Activated T-helper 17 cell treated with anti-CD3 and anti-CD28 coated beads, Interleukin-2, amount 50 U/mL, for 72 hours (primary cell): ENCODE measurements around the gene SORCS2. TPM values are rescaled to one million over a fixed set of nuclear protein-coding genes. Genes with fewer than 3 reads are reported as not detected.

Experiments used
- ATAC-seq: fragments of 150-1000 bp; cut with Tn5 transposase; replicated peaks from 2 replicates; pipeline ENCODE4 v1.10.0; 2021; ENCODE audit warnings: mild to moderate bottlenecking, moderate library complexity
- H3K27ac Mint-ChIP-seq: one replicate; pipeline ENCODE4 v1.8.0; 2022; ENCODE audit warnings: mixed read lengths
- H3K27me3 Mint-ChIP-seq: one replicate; pipeline ENCODE4 v1.8.0; 2022; ENCODE audit warnings: mixed read lengths
- H3K36me3 Mint-ChIP-seq: one replicate; pipeline ENCODE4 v1.8.0; 2022; ENCODE audit warnings: low read depth, mild to moderate bottlenecking, mixed read lengths
- H3K4me1 Mint-ChIP-seq: one replicate; pipeline ENCODE4 v1.8.0; 2022; ENCODE audit warnings: mixed read lengths
- H3K4me3 Mint-ChIP-seq: one replicate; pipeline ENCODE4 v1.8.0; 2022; ENCODE audit warnings: mild to moderate bottlenecking, mixed read lengths
- H3K9me3 Mint-ChIP-seq: one replicate; pipeline ENCODE4 v1.8.0; 2022; ENCODE audit warnings: mixed read lengths
- total RNA-seq, 2 donors: library from RNA; stranded (reverse); gene quantifications; one replicate each; pipeline ENCODE4 v1.2.3, GENCODE V29; 2022

The SORCS2 gene
- total RNA-seq, 2 donors from 2014 or later: 0.04 to 0.26 TPM

- Mint-ChIP-seq H3K36me3 (no peaks in the 10 kb centered on the region), H3K27ac (no peak overlapping the region), H3K27me3 (peaks cover 12% of the 10 kb centered on the region), H3K4me1 (no peaks in the 10 kb centered on the region), H3K9me3 (peaks cover 15% of the 10 kb centered on the region), H3K4me3 (no peak overlapping the region)
- no peak for ATAC-seq
These were observed 150.1 kb downstream of the SORCS2 start for GRCh38 chr4:7342223-7343080.

GRCh38 chr4:7343081-7343655, 150.8 kb downstream of the SORCS2 start:
- peaks cover 15% of the 10 kb centered on the region for H3K9me3 Mint-ChIP-seq
- no peak overlapping the region for H3K4me3 Mint-ChIP-seq
- H3K27ac Mint-ChIP-seq: no peak overlapping the region
- no peaks in the 10 kb centered on the region for H3K4me1 Mint-ChIP-seq
- ATAC-seq: no peak
- no peaks in the 10 kb centered on the region for H3K36me3 Mint-ChIP-seq
- H3K27me3 Mint-ChIP-seq: peaks cover 12% of the 10 kb centered on the region

DNA sequence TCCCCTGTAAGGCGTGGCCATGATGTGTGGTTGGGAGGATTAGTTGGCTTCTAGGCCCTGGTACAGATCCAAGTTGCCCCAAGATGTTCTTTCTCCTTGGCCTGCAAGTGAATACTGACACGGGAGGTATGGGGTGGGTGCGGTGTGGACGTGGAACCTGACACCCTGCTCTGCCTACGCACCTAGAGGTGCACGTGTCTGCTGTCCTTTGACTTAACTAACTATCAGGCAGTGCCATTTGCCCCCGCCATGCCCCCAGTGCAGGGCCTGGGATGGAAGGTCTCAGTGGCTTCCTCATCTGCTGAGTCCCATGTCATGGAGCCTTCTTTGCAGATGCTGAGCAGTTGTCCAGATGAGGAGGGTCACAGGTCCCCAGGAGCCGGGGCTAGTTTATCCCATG, 151.6 kb downstream of the SORCS2 start:
- Mint-ChIP-seq H3K9me3 (peaks cover 15% of the 10 kb centered on the region), H3K4me1 (no peaks in the 10 kb centered on the region), H3K27me3 (peaks cover 10% of the 10 kb centered on the region), H3K36me3 (no peaks in the 10 kb centered on the region), H3K4me3 (no peak overlapping the region), H3K27ac (no peak overlapping the region)
- ATAC-seq: no peak

- no peak for ATAC-seq
- no peaks in the 10 kb centered on the region for H3K36me3 Mint-ChIP-seq
- H3K9me3 Mint-ChIP-seq: peaks cover 15% of the 10 kb centered on the region
- no peak overlapping the region for H3K27ac Mint-ChIP-seq
- no peak overlapping the region for H3K4me3 Mint-ChIP-seq
- H3K27me3 Mint-ChIP-seq: peaks cover 10% of the 10 kb centered on the region
- no peaks in the 10 kb centered on the region for H3K4me1 Mint-ChIP-seq
These were observed 152.4 kb downstream of the SORCS2 start for GRCh38 chr4:7344636-7345155.

DNA sequence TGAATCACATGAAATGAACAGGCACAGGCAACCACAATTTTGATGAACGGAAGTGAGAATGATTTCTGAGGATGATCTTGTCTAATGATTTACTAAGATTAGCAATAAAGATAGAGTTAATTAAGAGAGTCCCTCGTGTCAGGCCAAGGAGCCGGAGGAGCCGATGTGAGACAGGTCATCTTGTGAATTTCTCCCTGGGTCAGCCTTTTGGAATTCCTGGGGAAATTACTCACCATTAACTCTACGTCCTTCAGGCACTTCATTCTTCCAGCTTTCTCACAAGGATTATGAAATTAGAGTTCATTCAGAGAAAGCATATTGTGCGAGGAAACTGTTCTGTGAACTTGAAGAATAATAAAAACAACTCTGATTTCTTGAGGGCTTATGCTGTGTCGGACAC, 155.6 kb downstream of the SORCS2 start:
- no peaks in the 10 kb centered on the region for H3K36me3 Mint-ChIP-seq
- H3K4me3 Mint-ChIP-seq: no peak overlapping the region
- H3K27ac Mint-ChIP-seq: no peak overlapping the region
- no peaks in the 10 kb centered on the region for H3K4me1 Mint-ChIP-seq
- peaks cover 10% of the 10 kb centered on the region for H3K9me3 Mint-ChIP-seq
- no peak for ATAC-seq
- peaks cover 24% of the 10 kb centered on the region for H3K27me3 Mint-ChIP-seq

DNA sequence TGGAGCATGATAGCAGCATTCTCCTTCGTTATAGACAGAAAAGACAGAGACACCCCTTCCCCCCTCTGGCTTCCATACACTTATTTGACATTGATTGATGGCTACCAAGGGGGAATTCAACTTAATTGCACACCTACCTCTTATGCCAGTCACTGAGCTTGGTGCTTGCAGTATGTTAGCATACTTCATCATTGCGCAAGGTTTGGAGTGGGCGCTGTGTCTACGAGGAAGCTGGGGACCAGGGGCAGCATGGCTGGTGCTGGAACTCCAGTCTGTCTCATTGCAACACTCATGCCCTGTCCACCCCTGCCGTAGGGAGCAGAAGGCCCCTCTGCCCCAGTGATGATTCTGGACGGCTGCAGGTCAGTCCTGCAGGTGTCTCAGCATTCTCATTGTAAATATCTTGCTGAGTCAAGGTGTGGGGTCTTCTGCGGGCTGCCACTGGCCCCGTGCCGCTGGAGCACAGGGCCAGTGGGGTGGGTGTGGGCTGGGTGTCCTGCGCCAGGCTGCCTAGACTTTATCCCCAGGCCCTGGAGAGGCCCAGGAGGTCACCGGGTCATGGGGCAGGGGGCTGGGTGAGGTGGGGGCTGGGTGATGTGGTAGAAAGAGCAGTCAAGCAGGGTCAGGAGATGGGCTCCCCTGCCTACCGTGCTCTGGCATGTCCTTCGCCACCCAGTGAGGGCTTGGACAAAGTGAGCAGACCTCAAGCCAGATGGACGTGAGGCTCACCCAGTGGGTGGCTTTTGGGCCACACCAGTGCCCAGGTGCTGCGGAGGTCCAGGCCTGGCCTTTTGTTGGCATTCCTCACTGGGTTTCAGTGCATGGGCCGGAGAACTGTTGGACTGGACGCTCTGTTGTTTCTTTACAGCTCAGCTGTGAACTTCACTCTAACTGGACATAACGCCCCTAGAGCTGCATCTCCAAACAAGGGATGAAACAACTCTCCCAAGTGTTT, 156.9 kb downstream of the SORCS2 start:
- no peak for ATAC-seq
- peaks cover 24% of the 10 kb centered on the region for H3K27me3 Mint-ChIP-seq
- H3K4me3 Mint-ChIP-seq: no peak overlapping the region
- no peak overlapping the region for H3K27ac Mint-ChIP-seq
- no peaks in the 10 kb centered on the region for H3K4me1 Mint-ChIP-seq
- H3K9me3 Mint-ChIP-seq: peaks cover 10% of the 10 kb centered on the region
- no peaks in the 10 kb centered on the region for H3K36me3 Mint-ChIP-seq

DNA sequence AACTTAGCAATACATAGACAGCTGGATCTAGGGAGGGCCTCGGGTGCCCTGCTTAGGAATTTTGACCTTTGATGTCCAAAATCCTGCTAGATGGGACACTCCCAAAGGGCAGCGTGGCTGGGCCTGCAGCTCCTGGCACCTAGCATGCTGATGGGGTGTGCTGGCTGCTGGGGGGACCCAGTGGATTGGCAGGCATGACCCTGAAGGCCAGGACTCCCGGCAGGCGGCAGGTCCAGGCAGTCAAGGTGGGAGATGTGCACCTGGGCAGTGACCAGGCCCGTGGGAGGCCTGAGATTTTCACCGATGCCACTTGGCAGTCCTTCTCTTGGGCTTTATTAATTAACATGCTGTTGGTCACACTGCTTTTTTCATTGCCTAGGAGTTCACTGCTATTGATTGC, 158.1 kb downstream of the SORCS2 start:
- ATAC-seq: no peak
- Mint-ChIP-seq H3K9me3 (peaks cover 10% of the 10 kb centered on the region), H3K4me1 (no peaks in the 10 kb centered on the region), H3K27ac (no peak overlapping the region), H3K36me3 (no peaks in the 10 kb centered on the region), H3K27me3 (peaks cover 24% of the 10 kb centered on the region), H3K4me3 (no peak overlapping the region)

DNA sequence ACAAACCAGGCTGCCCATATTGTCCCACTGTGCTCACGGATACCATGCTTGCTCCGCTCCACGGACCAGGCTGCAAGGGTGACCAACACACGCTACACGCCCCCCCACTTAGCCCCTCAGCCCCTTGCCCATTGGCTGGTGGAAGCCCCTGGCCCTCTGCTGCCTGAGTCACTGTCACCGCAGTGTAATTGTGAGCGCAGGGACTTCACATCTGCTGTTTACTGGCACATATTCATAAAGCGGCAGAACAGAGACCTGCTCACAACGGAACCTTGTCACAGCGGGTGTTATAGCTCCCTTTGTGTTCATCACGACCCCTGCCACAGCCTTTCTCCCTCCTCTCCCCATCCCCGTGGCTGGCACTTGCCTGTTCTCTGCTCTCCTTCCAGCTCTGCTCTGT, 158.7 kb downstream of the SORCS2 start:
- ATAC-seq: no peak
- no peaks in the 10 kb centered on the region for H3K4me1 Mint-ChIP-seq
- peaks cover 20% of the 10 kb centered on the region for H3K27me3 Mint-ChIP-seq
- H3K27ac Mint-ChIP-seq: no peak overlapping the region
- peaks cover 6% of the 10 kb centered on the region for H3K9me3 Mint-ChIP-seq
- no peaks in the 10 kb centered on the region for H3K36me3 Mint-ChIP-seq
- no peak overlapping the region for H3K4me3 Mint-ChIP-seq

DNA sequence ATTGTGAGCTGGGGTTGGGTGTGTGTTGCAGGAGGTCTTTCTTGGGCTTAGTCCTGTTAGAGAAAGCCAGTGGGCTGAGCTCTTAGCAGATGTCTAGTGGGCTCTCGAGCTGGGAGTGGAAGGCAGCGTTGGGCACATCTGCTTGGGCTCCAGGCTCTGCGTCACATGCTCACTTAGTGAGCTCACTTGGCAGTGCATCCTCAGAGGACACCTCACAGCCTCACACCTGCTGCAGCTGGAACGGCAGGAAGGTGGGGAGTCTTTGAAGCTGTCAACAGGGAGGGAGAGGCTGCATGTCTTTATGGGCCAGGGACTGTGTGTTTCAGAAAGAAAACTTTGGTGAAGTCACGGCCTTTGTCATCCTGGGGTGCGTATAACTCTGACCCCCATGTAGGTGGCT, 160.1 kb downstream of the SORCS2 start:
- H3K4me3 Mint-ChIP-seq: no peak overlapping the region
- H3K27me3 Mint-ChIP-seq: peaks cover 17% of the 10 kb centered on the region
- no peaks in the 10 kb centered on the region for H3K36me3 Mint-ChIP-seq
- H3K9me3 Mint-ChIP-seq: no peaks in the 10 kb centered on the region
- no peak for ATAC-seq
- H3K27ac Mint-ChIP-seq: no peak overlapping the region
- no peaks in the 10 kb centered on the region for H3K4me1 Mint-ChIP-seq

GRCh38 chr4:7353046-7353790, 160.9 kb downstream of the SORCS2 start:
- ATAC-seq: no peak
- H3K4me1 Mint-ChIP-seq: no peaks in the 10 kb centered on the region
- H3K36me3 Mint-ChIP-seq: no peaks in the 10 kb centered on the region
- peaks cover 14% of the 10 kb centered on the region for H3K27me3 Mint-ChIP-seq
- H3K9me3 Mint-ChIP-seq: no peaks in the 10 kb centered on the region
- no peak overlapping the region for H3K4me3 Mint-ChIP-seq
- H3K27ac Mint-ChIP-seq: no peak overlapping the region

- peaks cover 14% of the 10 kb centered on the region for H3K27me3 Mint-ChIP-seq
- H3K27ac Mint-ChIP-seq: no peak overlapping the region
- no peak overlapping the region for H3K4me3 Mint-ChIP-seq
- no peak for ATAC-seq
- no peaks in the 10 kb centered on the region for H3K9me3 Mint-ChIP-seq
- no peaks in the 10 kb centered on the region for H3K4me1 Mint-ChIP-seq
- no peaks in the 10 kb centered on the region for H3K36me3 Mint-ChIP-seq
These were observed 161.7 kb downstream of the SORCS2 start for GRCh38 chr4:7353846-7354610.

- ATAC-seq: no peak
- H3K27ac Mint-ChIP-seq: no peak overlapping the region
- H3K4me1 Mint-ChIP-seq: no peaks in the 10 kb centered on the region
- H3K4me3 Mint-ChIP-seq: no peak overlapping the region
- no peaks in the 10 kb centered on the region for H3K36me3 Mint-ChIP-seq
- H3K27me3 Mint-ChIP-seq: peaks cover 14% of the 10 kb centered on the region
- H3K9me3 Mint-ChIP-seq: no peaks in the 10 kb centered on the region
These were observed 162.6 kb downstream of the SORCS2 start for GRCh38 chr4:7354927-7355326.

DNA sequence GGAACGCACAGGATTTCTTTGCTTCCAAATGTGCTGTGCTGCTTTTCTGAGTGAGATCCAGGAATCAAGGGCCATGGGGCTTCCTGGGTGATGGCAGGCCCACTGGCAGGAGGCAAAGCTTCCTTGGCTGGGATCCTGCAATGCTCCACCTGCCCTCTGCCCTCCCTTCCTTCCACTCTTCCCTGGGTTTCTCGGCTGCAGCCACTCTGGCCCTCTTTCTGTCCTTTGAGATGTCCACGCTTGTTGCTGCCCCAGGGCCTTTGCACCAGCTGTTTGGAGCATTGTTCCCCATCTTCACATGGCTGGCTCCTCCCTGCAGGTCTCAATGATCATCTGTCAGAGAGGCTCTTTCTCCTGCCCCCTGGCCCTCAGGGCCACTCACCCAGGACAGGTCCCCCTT, 163.5 kb downstream of the SORCS2 start:
- Mint-ChIP-seq H3K27ac (no peak overlapping the region), H3K27me3 (peaks cover 14% of the 10 kb centered on the region), H3K9me3 (no peaks in the 10 kb centered on the region), H3K36me3 (no peaks in the 10 kb centered on the region), H3K4me3 (no peak overlapping the region), H3K4me1 (no peaks in the 10 kb centered on the region)
- ATAC-seq: no peak
